ENCODE measurements around the gene PRMT7.
A peak's percentile ranks its signal among the peaks of the same experiment; 100 is the strongest.
"Not testable (repeated sequence)": the region's sequence is repeated elsewhere in the genome, so short reads cannot be mapped to it uniquely, and the experiment has no call there.

Gene PRMT7

GRCh38 chr16:68283801-68284598, 26.8 kb upstream of the PRMT7 start:
- no peak for DNase-seq (ENCODE audit: low read depth)

- DNase-seq (ENCODE audit: low read depth), result no peak
Measured at GRCh38 chr16:68284847-68285246, 26.0 kb upstream of the PRMT7 start.

GRCh38 chr16:68285683-68286082, 25.1 kb upstream of the PRMT7 start:
- no peak for DNase-seq (ENCODE audit: low read depth)

GRCh38 chr16:68286153-68287074, 24.4 kb upstream of the PRMT7 start:
- DNase-seq (ENCODE audit: low read depth), result no peak

- no peak for DNase-seq (ENCODE audit: low read depth)
Measured at GRCh38 chr16:68287276-68288251, 23.3 kb upstream of the PRMT7 start.

GRCh38 chr16:68288252-68288650, 22.6 kb upstream of the PRMT7 start:
- DNase-seq (ENCODE audit: low read depth), result no peak

- not testable (repeated sequence) for DNase-seq (ENCODE audit: low read depth)
Measured at GRCh38 chr16:68288796-68289195, 22.0 kb upstream of the PRMT7 start.

- DNase-seq (ENCODE audit: low read depth), result no peak
Measured at GRCh38 chr16:68289202-68289601, 21.6 kb upstream of the PRMT7 start.

- peak; percentile 36 for DNase-seq (ENCODE audit: low read depth)
Measured at GRCh38 chr16:68289621-68290329, 21.0 kb upstream of the PRMT7 start.

DNA sequence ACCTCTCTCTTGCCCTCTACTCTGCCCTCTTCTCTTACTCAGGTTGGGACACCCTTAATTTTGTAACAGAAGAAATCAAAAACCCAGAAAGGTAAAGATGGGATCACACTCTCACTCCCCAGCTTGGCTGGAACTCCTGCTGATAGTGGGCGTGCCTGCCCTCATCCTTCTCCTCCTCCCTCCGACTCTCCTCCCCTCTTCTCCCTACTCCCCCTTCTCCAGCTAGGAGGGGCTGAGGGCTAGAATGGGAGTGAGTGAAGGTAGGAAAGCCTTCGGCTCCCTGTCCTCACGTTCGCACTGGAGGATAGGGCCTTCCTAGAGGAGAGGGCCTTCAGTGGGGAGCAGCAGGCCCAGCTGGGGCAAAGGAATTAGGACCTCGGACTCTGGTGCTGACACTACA, 20.4 kb upstream of the PRMT7 start:
- DNase-seq (ENCODE audit: low read depth), result no peak

DNA sequence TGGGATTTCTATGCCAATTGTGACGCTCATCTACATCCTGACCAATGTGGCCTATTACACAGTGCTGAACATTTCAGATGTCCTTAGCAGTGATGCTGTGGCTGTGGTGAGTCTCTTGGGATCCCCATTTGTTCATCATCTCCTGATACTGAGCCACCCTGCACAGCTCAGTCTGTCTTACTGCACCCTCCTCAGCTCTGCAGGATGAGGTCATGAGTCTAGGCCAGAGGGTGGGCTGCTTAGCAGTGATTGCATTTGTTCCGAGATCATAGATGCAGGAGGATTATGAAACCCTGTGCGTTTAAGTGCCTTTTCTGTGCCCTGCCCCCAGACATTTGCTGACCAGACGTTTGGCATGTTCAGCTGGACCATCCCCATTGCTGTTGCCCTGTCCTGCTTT, 19.6 kb upstream of the PRMT7 start:
- no peak for DNase-seq (ENCODE audit: low read depth)

DNA sequence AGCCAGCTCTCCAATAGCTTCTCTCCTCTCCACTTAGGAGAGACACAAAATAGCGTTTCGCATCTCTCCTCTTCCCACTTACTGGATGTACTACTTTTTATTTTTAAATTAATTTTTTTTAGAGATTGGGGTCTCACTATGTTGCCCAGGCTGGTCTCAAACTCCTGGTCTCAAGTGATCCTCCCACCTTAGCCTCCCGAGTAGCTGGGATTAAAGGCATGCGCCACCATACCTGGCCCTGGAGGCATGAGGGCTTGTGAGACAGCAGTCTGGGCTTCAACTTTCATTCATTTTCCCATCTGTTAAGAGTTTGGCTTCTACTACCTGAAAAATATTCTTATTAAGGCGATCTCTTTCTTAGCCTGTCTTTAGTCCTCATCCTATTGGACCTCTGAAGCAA, 18.4 kb upstream of the PRMT7 start:
- DNase-seq (ENCODE audit: low read depth), result no peak

GRCh38 chr16:68296291-68296690, 14.5 kb upstream of the PRMT7 start:
- no peak for DNase-seq (ENCODE audit: low read depth)

DNA sequence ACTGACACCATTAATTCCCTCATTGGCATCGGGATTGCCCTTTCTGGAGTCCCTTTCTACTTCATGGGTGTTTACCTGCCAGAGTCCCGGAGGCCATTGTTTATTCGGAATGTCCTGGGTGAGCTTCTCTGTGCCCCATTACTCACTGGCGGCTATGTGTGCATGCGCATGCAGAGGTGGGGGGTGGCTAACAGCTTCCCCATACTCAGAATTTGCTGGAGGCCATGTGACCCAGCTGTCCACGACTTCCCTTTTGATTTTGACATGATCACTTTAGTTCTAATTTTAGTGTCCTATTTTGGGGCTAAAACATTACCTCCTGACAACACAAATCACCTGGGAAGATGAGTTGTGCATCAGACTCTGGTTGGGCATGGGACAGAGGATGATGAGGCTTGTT, 14.1 kb upstream of the PRMT7 start:
- no peak for DNase-seq (ENCODE audit: low read depth)

DNA sequence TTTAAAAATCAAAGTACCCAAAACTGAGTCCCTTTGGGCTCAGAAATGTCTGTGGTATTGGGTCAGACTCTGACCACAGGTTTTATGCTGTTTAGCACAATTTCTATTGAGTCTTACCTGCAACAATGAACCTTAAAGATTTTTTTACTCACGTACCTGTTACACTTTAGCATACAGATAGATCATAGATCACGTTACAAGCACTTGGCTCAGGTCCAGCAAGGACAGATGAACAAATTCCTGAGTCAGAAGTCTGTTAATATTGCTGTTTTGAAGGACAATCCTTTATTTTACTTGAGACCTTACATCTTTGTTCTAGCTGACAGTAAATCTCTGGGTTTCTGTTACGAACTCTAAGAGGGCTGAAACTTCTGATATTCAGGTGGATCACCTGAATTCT, 12.9 kb upstream of the PRMT7 start:
- DNase-seq (ENCODE audit: low read depth), result no peak

- DNase-seq (ENCODE audit: low read depth), result no peak
Measured at GRCh38 chr16:68298312-68298711, 12.5 kb upstream of the PRMT7 start.

GRCh38 chr16:68298907-68299561, 11.8 kb upstream of the PRMT7 start:
- DNase-seq (ENCODE audit: low read depth), result no peak

- no peak for DNase-seq (ENCODE audit: low read depth)
Measured at GRCh38 chr16:68299571-68300453, 11.0 kb upstream of the PRMT7 start.

- DNase-seq (ENCODE audit: low read depth), result no peak
Measured at GRCh38 chr16:68300734-68301459, 9.9 kb upstream of the PRMT7 start.

Measured in activated T-cell treated with anti-CD3 and anti-CD28 coated beads for 1 hour (primary cell).